ENCODE measurements around the gene SURF6. TPM values are rescaled to one million over a fixed set of nuclear protein-coding genes. Genes with fewer than 3 reads are reported as not detected.

Gene SURF6
- total RNA-seq, 1 experiment from 2014 or later: 21.2 TPM

GRCh38 chr9:133383438-133383837 is 47.5 kb upstream of the SURF6 start:
- Histone ChIP-seq H3K9me3 (ENCODE audit: insufficient read depth, low read depth) (no peaks in the 10 kb centered on the region), H3K79me2 (ENCODE audit: low read depth) (no peaks in the 10 kb centered on the region), H3K36me3 (ENCODE audit: low read depth) (no peaks in the 10 kb centered on the region), H2AFZ (no peak overlapping the region), H4K20me1 (ENCODE audit: insufficient read depth) (no peaks in the 10 kb centered on the region), H3K4me3 (no peak overlapping the region), H3K4me1 (replicated peaks; ENCODE audit: insufficient read depth) (peaks cover 7% of the 10 kb centered on the region), H3K27me3 (ENCODE audit: insufficient read depth, low read depth) (no peaks in the 10 kb centered on the region), H3K9me2 (ENCODE audit: insufficient read depth) (no peaks in the 10 kb centered on the region), H3F3A (ENCODE audit: insufficient read depth, low read depth) (peaks cover under 1% of the 10 kb centered on the region; the same call in 1 of the 2 replicates), H3K27ac (no peak overlapping the region), H3K4me2 (no peak overlapping the region)
- POLR2A ChIA-PET (ENCODE audit: unreplicated experiment): no interaction called here
- CTCF ChIA-PET: interaction anchor here (0.6 kb wide), 1 partner anchor 209 kb away, joined by 3 read pairs; no protein-coding TSS in a partner anchor
- BruUV-seq (replicated peaks): no TSS peak
- intact Hi-C loops (cut with micrococcal nuclease; ENCODE audit: unreplicated experiment): no loop called here
- no peak for DNase-seq
- TF ChIP-seq, protein P1, sequence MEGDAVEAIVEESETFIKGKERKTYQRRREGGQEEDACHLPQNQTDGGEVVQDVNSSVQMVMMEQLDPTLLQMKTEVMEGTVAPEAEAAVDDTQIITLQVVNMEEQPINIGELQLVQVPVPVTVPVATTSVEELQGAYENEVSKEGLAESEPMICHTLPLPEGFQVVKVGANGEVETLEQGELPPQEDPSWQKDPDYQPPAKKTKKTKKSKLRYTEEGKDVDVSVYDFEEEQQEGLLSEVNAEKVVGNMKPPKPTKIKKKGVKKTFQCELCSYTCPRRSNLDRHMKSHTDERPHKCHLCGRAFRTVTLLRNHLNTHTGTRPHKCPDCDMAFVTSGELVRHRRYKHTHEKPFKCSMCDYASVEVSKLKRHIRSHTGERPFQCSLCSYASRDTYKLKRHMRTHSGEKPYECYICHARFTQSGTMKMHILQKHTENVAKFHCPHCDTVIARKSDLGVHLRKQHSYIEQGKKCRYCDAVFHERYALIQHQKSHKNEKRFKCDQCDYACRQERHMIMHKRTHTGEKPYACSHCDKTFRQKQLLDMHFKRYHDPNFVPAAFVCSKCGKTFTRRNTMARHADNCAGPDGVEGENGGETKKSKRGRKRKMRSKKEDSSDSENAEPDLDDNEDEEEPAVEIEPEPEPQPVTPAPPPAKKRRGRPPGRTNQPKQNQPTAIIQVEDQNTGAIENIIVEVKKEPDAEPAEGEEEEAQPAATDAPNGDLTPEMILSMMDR (conservative IDR thresholded peaks at IDR 0.05): no peak
- TF ChIP-seq EZH2 (IDR thresholded peaks at IDR 0.05; ENCODE audit: low read depth): no peak

GRCh38 chr9:133382507-133383141 is 46.6 kb upstream of the SURF6 start:
- no peak overlapping the region for H3K27ac ChIP-seq
- no peaks in the 10 kb centered on the region for H3K79me2 ChIP-seq (ENCODE audit: low read depth)
- no peak overlapping the region for H2AFZ ChIP-seq
- no peak overlapping the region for H3K4me3 ChIP-seq
- BruUV-seq (replicated peaks): no TSS peak
- no peaks in the 10 kb centered on the region for H3K36me3 ChIP-seq (ENCODE audit: low read depth)
- ChIA-PET POLR2A (ENCODE audit: unreplicated experiment) (no interaction called here), CTCF (no interaction called here)
- no peak for DNase-seq
- TF ChIP-seq EZH2 (IDR thresholded peaks at IDR 0.05; ENCODE audit: low read depth): no peak
- TF ChIP-seq, protein P1 (conservative IDR thresholded peaks at IDR 0.05): no peak
- no peak overlapping the region for H3K4me2 ChIP-seq
- no peaks in the 10 kb centered on the region for H3K9me3 ChIP-seq (ENCODE audit: insufficient read depth, low read depth)
- H4K20me1 ChIP-seq (ENCODE audit: insufficient read depth): no peaks in the 10 kb centered on the region
- H3K27me3 ChIP-seq (ENCODE audit: insufficient read depth, low read depth): no peaks in the 10 kb centered on the region
- intact Hi-C loops (cut with micrococcal nuclease; ENCODE audit: unreplicated experiment): no loop called here
- H3F3A ChIP-seq (ENCODE audit: insufficient read depth, low read depth): peaks cover 9% of the 10 kb centered on the region
- H3K9me2 ChIP-seq (ENCODE audit: insufficient read depth): no peaks in the 10 kb centered on the region
- H3K4me1 ChIP-seq (replicated peaks; ENCODE audit: insufficient read depth): peaks cover 15% of the 10 kb centered on the region

- ChIA-PET POLR2A (ENCODE audit: unreplicated experiment) (no interaction called here), CTCF (interaction anchor here (0.7 kb wide), 1 partner anchor 231 kb away, joined by 6 read pairs; no protein-coding TSS in a partner anchor)
- Histone ChIP-seq H3K36me3 (ENCODE audit: low read depth) (no peaks in the 10 kb centered on the region), H3K4me3 (no peak overlapping the region), H3K79me2 (ENCODE audit: low read depth) (no peaks in the 10 kb centered on the region), H3K4me1 (replicated peaks; ENCODE audit: insufficient read depth) (peaks cover 25% of the 10 kb centered on the region), H4K20me1 (ENCODE audit: insufficient read depth) (no peaks in the 10 kb centered on the region), H3F3A (ENCODE audit: insufficient read depth, low read depth) (peaks cover 13% of the 10 kb centered on the region), H3K9me2 (ENCODE audit: insufficient read depth) (no peaks in the 10 kb centered on the region), H3K9me3 (ENCODE audit: insufficient read depth, low read depth) (no peaks in the 10 kb centered on the region), H2AFZ (no peak overlapping the region), H3K27ac (no peak overlapping the region), H3K27me3 (ENCODE audit: insufficient read depth, low read depth) (no peaks in the 10 kb centered on the region), H3K4me2 (no peak overlapping the region)
- no peak for DNase-seq
- intact Hi-C loops (cut with micrococcal nuclease; ENCODE audit: unreplicated experiment): no loop called here
- no TSS peak for BruUV-seq (replicated peaks)
- TF ChIP-seq, protein P1 (conservative IDR thresholded peaks at IDR 0.05): no peak
- TF ChIP-seq EZH2 (IDR thresholded peaks at IDR 0.05; ENCODE audit: low read depth): no peak
These were observed 44.7 kb upstream of the SURF6 start for GRCh38 chr9:133380734-133381133.
